ENCODE data around the gene RNASEH2B.

The RNASEH2B gene

GRCh38 chr13:51000061-51000460, 90.5 kb downstream of the RNASEH2B start:
- TF ChIP-seq CTCF (conservative IDR thresholded peaks at IDR 0.05; ENCODE audit: low read length) = no peak
- H3K4me3 ChIP-seq (ENCODE audit: low read length) = no peak overlapping the region
- no peak for DNase-seq (ENCODE audit: low read depth)

GRCh38 chr13:51000571-51001260, 91.1 kb downstream of the RNASEH2B start:
- no peak for TF ChIP-seq CTCF (conservative IDR thresholded peaks at IDR 0.05; ENCODE audit: low read length)
- no peak overlapping the region for H3K4me3 ChIP-seq (ENCODE audit: low read length)
- peak; percentile 87 for DNase-seq (ENCODE audit: low read depth)

- no peak for TF ChIP-seq CTCF (conservative IDR thresholded peaks at IDR 0.05; ENCODE audit: low read length)
- no peak overlapping the region for H3K4me3 ChIP-seq (ENCODE audit: low read length)
- DNase-seq (ENCODE audit: low read depth) = no peak
Observed at GRCh38 chr13:51001335-51001734, 91.7 kb downstream of the RNASEH2B start.

GRCh38 chr13:51002736-51003135, 93.1 kb downstream of the RNASEH2B start:
- no peak for DNase-seq (ENCODE audit: low read depth)
- no peak overlapping the region for H3K4me3 ChIP-seq (ENCODE audit: low read length)
- TF ChIP-seq CTCF (conservative IDR thresholded peaks at IDR 0.05; ENCODE audit: low read length) = no peak

- no peak overlapping the region for H3K4me3 ChIP-seq (ENCODE audit: low read length)
- TF ChIP-seq CTCF (conservative IDR thresholded peaks at IDR 0.05; ENCODE audit: low read length) = no peak
- no peak for DNase-seq (ENCODE audit: low read depth)
Observed at GRCh38 chr13:51003642-51004041, 94.1 kb downstream of the RNASEH2B start.

GRCh38 chr13:51004111-51004865, 94.7 kb downstream of the RNASEH2B start:
- TF ChIP-seq CTCF (conservative IDR thresholded peaks at IDR 0.05; ENCODE audit: low read length) = no peak
- H3K4me3 ChIP-seq (ENCODE audit: low read length) = no peak overlapping the region
- no peak for DNase-seq (ENCODE audit: low read depth)

Measured in AG10803 (cell line).